ENCODE measurements around the gene SLC25A44.

DNA sequence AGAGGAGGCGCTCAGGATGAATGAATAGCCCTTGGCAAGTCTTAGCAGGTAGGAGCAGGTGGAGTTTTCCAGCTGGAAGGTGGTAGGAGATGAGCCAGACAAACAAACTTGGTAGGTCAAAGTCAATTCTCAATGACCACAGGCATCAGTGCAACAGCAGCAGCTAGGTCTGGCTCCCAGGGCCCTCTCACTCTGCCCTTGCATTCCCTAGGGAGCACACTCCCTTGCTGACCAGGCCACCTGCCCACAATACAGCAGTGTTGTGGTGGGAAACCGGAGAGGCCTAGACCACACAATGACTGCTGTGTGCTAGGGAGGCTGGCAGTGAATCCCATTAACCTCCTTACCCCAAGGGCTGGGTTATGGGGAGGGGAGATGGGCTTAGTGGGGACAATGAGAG is 67.0 kb downstream of the SLC25A44 start:
- TF ChIP-seq, protein P1, sequence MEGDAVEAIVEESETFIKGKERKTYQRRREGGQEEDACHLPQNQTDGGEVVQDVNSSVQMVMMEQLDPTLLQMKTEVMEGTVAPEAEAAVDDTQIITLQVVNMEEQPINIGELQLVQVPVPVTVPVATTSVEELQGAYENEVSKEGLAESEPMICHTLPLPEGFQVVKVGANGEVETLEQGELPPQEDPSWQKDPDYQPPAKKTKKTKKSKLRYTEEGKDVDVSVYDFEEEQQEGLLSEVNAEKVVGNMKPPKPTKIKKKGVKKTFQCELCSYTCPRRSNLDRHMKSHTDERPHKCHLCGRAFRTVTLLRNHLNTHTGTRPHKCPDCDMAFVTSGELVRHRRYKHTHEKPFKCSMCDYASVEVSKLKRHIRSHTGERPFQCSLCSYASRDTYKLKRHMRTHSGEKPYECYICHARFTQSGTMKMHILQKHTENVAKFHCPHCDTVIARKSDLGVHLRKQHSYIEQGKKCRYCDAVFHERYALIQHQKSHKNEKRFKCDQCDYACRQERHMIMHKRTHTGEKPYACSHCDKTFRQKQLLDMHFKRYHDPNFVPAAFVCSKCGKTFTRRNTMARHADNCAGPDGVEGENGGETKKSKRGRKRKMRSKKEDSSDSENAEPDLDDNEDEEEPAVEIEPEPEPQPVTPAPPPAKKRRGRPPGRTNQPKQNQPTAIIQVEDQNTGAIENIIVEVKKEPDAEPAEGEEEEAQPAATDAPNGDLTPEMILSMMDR (IDR thresholded peaks at IDR 0.05) = no peak
- TF ChIP-seq, protein P2, sequence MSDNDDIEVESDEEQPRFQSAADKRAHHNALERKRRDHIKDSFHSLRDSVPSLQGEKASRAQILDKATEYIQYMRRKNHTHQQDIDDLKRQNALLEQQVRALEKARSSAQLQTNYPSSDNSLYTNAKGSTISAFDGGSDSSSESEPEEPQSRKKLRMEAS (IDR thresholded peaks at IDR 0.05) = no peak
- TF ChIP-seq RAD21 (conservative IDR thresholded peaks at IDR 0.05 in 1 of 2, IDR thresholded peaks at IDR 0.05 in 1 of 2) (no peak), FOSL2 (IDR thresholded peaks at IDR 0.05) (no peak), FOSL2 (CRISPR knock-in tag; IDR thresholded peaks at IDR 0.05) (no peak), ZC3H11A (IDR thresholded peaks at IDR 0.05) (no peak), ZFP36 (IDR thresholded peaks at IDR 0.05; ENCODE audit: borderline replicate concordance, partially characterized antibody) (no peak), HOXB5 (CRISPR knock-in tag; IDR thresholded peaks at IDR 0.05) (no peak), POLR2A (IDR thresholded peaks at IDR 0.05; ENCODE audit: low read length) (no peak), RCOR1 (IDR thresholded peaks at IDR 0.05; ENCODE audit: low read depth, low read length) (no peak), CEBPB (IDR thresholded peaks at IDR 0.05) (no peak), CHD2 (IDR thresholded peaks at IDR 0.05; ENCODE audit: low read length, partially characterized antibody) (no peak)
